ENCODE data around the gene CNTF. TPM values are rescaled to one million over a fixed set of nuclear protein-coding genes. Genes with fewer than 3 reads are reported as not detected.

CNTF gene
- total and polyA plus RNA-seq, 2 experiments from 2014 or later, result 0.24 to 1.8 TPM

DNA sequence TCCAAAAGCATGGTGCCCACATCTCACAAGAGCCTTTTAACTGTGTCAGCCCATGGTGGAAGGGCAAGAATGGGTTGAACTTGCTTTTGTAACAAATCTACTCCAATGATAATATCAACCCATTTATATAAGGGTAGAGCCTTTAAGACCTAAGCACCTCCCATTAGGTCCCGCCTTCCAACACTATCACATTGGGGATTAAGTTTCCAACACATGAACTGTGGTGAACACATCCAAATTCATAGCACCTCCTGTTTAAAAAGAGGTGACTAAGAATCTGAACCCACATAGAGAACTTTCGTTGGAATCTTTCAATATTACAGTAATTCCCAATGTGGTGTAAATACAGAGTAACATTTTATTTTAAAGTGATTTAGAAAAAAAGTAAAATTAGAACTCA, 9.2 kb upstream of the CNTF start:
- Histone ChIP-seq H3K4me3 (no peak overlapping the region), H3K4me2 (no peak overlapping the region), H3F3A (replicated peaks; ENCODE audit: low read depth) (no peaks in the 10 kb centered on the region), H2AFZ (no peak overlapping the region), H3K27ac (ENCODE audit: low read depth) (no peak overlapping the region), H3K36me3 (ENCODE audit: insufficient read depth) (peaks cover 64% of the 10 kb centered on the region), H3K27me3 (ENCODE audit: insufficient read depth) (no peaks in the 10 kb centered on the region), H3K4me1 (ENCODE audit: insufficient read depth) (no peaks in the 10 kb centered on the region), H3K79me2 (replicated peaks; ENCODE audit: insufficient read depth) (peaks cover 19% of the 10 kb centered on the region), H4K20me1 (replicated peaks; ENCODE audit: insufficient read depth) (0 out of 2 replicates have a peak, but pooled peaks cover 6% of the 10 kb centered on the region), H3K9me2 (ENCODE audit: insufficient read depth) (no peaks in the 10 kb centered on the region)
- no peaks in the 10 kb centered on the region for H3K27me3 Mint-ChIP-seq (ENCODE audit: insufficient read depth, low read depth, poor library complexity)
- no peaks in the 10 kb centered on the region for H3K9me3 Mint-ChIP-seq
- no peak overlapping the region for H3K4me3 Mint-ChIP-seq
- DNase-seq (ENCODE audit: low spot score), result no peak
- TF ChIP-seq, protein P1, sequence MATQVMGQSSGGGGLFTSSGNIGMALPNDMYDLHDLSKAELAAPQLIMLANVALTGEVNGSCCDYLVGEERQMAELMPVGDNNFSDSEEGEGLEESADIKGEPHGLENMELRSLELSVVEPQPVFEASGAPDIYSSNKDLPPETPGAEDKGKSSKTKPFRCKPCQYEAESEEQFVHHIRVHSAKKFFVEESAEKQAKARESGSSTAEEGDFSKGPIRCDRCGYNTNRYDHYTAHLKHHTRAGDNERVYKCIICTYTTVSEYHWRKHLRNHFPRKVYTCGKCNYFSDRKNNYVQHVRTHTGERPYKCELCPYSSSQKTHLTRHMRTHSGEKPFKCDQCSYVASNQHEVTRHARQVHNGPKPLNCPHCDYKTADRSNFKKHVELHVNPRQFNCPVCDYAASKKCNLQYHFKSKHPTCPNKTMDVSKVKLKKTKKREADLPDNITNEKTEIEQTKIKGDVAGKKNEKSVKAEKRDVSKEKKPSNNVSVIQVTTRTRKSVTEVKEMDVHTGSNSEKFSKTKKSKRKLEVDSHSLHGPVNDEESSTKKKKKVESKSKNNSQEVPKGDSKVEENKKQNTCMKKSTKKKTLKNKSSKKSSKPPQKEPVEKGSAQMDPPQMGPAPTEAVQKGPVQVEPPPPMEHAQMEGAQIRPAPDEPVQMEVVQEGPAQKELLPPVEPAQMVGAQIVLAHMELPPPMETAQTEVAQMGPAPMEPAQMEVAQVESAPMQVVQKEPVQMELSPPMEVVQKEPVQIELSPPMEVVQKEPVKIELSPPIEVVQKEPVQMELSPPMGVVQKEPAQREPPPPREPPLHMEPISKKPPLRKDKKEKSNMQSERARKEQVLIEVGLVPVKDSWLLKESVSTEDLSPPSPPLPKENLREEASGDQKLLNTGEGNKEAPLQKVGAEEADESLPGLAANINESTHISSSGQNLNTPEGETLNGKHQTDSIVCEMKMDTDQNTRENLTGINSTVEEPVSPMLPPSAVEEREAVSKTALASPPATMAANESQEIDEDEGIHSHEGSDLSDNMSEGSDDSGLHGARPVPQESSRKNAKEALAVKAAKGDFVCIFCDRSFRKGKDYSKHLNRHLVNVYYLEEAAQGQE (IDR thresholded peaks at IDR 0.05; ENCODE audit: unreplicated experiment), result no peak
- TF ChIP-seq, protein P2, sequence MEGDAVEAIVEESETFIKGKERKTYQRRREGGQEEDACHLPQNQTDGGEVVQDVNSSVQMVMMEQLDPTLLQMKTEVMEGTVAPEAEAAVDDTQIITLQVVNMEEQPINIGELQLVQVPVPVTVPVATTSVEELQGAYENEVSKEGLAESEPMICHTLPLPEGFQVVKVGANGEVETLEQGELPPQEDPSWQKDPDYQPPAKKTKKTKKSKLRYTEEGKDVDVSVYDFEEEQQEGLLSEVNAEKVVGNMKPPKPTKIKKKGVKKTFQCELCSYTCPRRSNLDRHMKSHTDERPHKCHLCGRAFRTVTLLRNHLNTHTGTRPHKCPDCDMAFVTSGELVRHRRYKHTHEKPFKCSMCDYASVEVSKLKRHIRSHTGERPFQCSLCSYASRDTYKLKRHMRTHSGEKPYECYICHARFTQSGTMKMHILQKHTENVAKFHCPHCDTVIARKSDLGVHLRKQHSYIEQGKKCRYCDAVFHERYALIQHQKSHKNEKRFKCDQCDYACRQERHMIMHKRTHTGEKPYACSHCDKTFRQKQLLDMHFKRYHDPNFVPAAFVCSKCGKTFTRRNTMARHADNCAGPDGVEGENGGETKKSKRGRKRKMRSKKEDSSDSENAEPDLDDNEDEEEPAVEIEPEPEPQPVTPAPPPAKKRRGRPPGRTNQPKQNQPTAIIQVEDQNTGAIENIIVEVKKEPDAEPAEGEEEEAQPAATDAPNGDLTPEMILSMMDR (conservative IDR thresholded peaks at IDR 0.05; ENCODE audit: low read depth in 2 of 2), result no peak
- TF ChIP-seq STAT1 (IDR thresholded peaks at IDR 0.05; ENCODE audit: unreplicated experiment), result no peak
- TF ChIP-seq POLR2AphosphoS5 (IDR thresholded peaks at IDR 0.05; ENCODE audit: low read depth), result no peak
- TF ChIP-seq JUNB (IDR thresholded peaks at IDR 0.05; ENCODE audit: unreplicated experiment), result no peak
- TF ChIP-seq ZNF114 (CRISPR knock-in tag; IDR thresholded peaks at IDR 0.05), result no peak
- TF ChIP-seq, protein P3, sequence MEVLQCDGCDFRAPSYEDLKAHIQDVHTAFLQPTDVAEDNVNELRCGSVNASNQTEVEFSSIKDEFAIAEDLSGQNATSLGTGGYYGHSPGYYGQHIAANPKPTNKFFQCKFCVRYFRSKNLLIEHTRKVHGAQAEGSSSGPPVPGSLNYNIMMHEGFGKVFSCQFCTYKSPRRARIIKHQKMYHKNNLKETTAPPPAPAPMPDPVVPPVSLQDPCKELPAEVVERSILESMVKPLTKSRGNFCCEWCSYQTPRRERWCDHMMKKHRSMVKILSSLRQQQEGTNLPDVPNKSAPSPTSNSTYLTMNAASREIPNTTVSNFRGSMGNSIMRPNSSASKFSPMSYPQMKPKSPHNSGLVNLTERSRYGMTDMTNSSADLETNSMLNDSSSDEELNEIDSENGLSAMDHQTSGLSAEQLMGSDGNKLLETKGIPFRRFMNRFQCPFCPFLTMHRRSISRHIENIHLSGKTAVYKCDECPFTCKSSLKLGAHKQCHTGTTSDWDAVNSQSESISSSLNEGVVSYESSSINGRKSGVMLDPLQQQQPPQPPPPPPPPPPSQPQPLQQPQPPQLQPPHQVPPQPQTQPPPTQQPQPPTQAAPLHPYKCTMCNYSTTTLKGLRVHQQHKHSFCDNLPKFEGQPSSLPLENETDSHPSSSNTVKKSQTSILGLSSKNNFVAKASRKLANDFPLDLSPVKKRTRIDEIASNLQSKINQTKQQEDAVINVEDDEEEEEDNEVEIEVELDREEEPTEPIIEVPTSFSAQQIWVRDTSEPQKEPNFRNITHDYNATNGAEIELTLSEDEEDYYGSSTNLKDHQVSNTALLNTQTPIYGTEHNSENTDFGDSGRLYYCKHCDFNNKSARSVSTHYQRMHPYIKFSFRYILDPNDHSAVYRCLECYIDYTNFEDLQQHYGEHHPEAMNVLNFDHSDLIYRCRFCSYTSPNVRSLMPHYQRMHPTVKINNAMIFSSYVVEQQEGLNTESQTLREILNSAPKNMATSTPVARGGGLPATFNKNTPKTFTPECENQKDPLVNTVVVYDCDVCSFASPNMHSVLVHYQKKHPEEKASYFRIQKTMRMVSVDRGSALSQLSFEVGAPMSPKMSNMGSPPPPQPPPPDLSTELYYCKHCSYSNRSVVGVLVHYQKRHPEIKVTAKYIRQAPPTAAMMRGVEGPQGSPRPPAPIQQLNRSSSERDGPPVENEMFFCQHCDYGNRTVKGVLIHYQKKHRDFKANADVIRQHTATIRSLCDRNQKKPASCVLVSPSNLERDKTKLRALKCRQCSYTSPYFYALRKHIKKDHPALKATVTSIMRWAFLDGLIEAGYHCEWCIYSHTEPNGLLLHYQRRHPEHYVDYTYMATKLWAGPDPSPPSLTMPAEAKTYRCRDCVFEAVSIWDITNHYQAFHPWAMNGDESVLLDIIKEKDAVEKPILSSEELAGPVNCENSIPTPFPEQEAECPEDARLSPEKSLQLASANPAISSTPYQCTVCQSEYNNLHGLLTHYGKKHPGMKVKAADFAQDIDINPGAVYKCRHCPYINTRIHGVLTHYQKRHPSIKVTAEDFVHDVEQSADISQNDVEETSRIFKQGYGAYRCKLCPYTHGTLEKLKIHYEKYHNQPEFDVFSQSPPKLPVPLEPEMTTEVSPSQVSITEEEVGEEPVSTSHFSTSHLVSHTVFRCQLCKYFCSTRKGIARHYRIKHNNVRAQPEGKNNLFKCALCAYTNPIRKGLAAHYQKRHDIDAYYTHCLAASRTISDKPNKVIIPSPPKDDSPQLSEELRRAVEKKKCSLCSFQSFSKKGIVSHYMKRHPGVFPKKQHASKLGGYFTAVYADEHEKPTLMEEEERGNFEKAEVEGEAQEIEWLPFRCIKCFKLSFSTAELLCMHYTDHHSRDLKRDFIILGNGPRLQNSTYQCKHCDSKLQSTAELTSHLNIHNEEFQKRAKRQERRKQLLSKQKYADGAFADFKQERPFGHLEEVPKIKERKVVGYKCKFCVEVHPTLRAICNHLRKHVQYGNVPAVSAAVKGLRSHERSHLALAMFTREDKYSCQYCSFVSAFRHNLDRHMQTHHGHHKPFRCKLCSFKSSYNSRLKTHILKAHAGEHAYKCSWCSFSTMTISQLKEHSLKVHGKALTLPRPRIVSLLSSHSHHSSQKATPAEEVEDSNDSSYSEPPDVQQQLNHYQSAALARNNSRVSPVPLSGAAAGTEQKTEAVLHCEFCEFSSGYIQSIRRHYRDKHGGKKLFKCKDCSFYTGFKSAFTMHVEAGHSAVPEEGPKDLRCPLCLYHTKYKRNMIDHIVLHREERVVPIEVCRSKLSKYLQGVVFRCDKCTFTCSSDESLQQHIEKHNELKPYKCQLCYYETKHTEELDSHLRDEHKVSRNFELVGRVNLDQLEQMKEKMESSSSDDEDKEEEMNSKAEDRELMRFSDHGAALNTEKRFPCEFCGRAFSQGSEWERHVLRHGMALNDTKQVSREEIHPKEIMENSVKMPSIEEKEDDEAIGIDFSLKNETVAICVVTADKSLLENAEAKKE (CRISPR knock-in tag; IDR thresholded peaks at IDR 0.05), result no peak
- no peak for TF ChIP-seq ETS1 (IDR thresholded peaks at IDR 0.05)
- no peak for TF ChIP-seq EZH2 (IDR thresholded peaks at IDR 0.05; ENCODE audit: low read depth, unreplicated experiment)
- no peak for TF ChIP-seq NANOG (IDR thresholded peaks at IDR 0.05; ENCODE audit: borderline replicate concordance)
- no peak for TF ChIP-seq EZH2phosphoT487 (IDR thresholded peaks at IDR 0.05; ENCODE audit: unreplicated experiment)
- TF ChIP-seq CREB1 (CRISPR knock-in tag; IDR thresholded peaks at IDR 0.05; ENCODE audit: low read depth), result no peak
- TF ChIP-seq ZNF331 (CRISPR knock-in tag; IDR thresholded peaks at IDR 0.05; ENCODE audit: low read depth), result no peak
- H3K36me3 Mint-ChIP-seq (ENCODE audit: low read depth), result peaks cover 80% of the 10 kb centered on the region
- no peak for ATAC-seq
- no peak overlapping the region for H3K27ac Mint-ChIP-seq
- H3K4me1 Mint-ChIP-seq, result no peaks in the 10 kb centered on the region

All from GM23338 (cell line).